OCI-LY3 (cell line): ENCODE results near the gene EFHC1.

Source experiments
- H2AFZ ChIP-seq: fragments of 200-600, 300-600 bp; shearing (Covaris generic); 2 replicates; pipeline ENCODE4 v1.6.0; 2014; ENCODE audit warnings: antibody characterized with exemption, low read depth, low read length
- H3K27ac ChIP-seq: fragments of 200-600, 300-600 bp; sonication (generic); 2 replicates; pipeline ENCODE4 v1.5.1; 2014; ENCODE audit warnings: mild to moderate bottlenecking, low read length, moderate library complexity, mixed read lengths
- H3K27me3 ChIP-seq: fragments of 200-600, 300-600 bp; sonication (generic); 2 replicates; pipeline ENCODE4 v1.6.1; 2014; ENCODE audit warnings: low read depth, low read length, mixed read lengths
- H3K36me3 ChIP-seq: fragments of 200-600, 300-600 bp; sonication (generic); replicated peaks from 2 replicates; pipeline ENCODE3; 2014; ENCODE audit warnings: low read depth, low read length, mixed read lengths
- H3K4me1 ChIP-seq: fragments of 300-600, 200-600 bp; sonication (generic); 2 replicates; pipeline ENCODE4 v1.6.1; 2014; ENCODE audit warnings: low read length, mixed read lengths
- H3K4me2 ChIP-seq: fragments of 200-600, 300-600 bp; sonication (generic); 2 replicates; pipeline ENCODE4 v1.6.1; 2014; ENCODE audit warnings: low read length, mixed read lengths
- H3K4me3 ChIP-seq: fragments of 300-600, 200-600 bp; sonication (generic); 2 replicates; pipeline ENCODE4 v1.5.1; 2014; ENCODE audit warnings: antibody characterized with exemption, mild to moderate bottlenecking, low read length, moderate library complexity
- H3K79me2 ChIP-seq: fragments of 300-600, 200-600 bp; shearing (Covaris generic); 2 replicates; pipeline ENCODE4 v1.6.1; 2014; ENCODE audit warnings: mild to moderate bottlenecking, low read length, mixed read lengths
- H3K9ac ChIP-seq: fragments of 300-600, 200-600 bp; shearing (Covaris generic); 2 replicates; pipeline ENCODE4 v1.6.0; 2014; ENCODE audit warnings: mild to moderate bottlenecking, low read length, moderate library complexity
- H3K9me3 ChIP-seq: fragments of 200-600, 300-600 bp; shearing (Covaris generic); 2 replicates; pipeline ENCODE4 v1.6.1; 2014; ENCODE audit warnings: low read length, mixed read lengths; ENCODE audit not compliant: insufficient read depth
- H4K20me1 ChIP-seq: fragments of 200-600, 300-600 bp; sonication (generic); 2 replicates; pipeline ENCODE4 v1.6.1; 2016; ENCODE audit warnings: low read length, mixed read lengths; ENCODE audit not compliant: insufficient read depth
- CTCF ChIP-seq: fragments of 200-600, 300-600 bp; sonication (generic); IDR thresholded peaks from 2 replicates; pipeline ENCODE4 v1.5.1; 2014; ENCODE audit warnings: antibody characterized with exemption, low read length, low read depth
- EZH2phosphoT487 ChIP-seq: fragments of 200-600 bp; shearing (Covaris generic); IDR thresholded peaks from 2 replicates; pipeline ENCODE4 v1.6.1; 2018; ENCODE audit warnings: antibody characterized with exemption, mixed run types, low read depth

Gene EFHC1

GRCh38 chr6:52417675-52418111, 2.4 kb upstream of the EFHC1 start:
- Histone ChIP-seq H3K27ac (no peak overlapping the region), H3K36me3 (no peaks in the 10 kb centered on the region), H4K20me1 (no peaks in the 10 kb centered on the region), H3K79me2 (no peaks in the 10 kb centered on the region), H2AFZ (no peak overlapping the region), H3K9me3 (no peaks in the 10 kb centered on the region), H3K4me3 (no peak overlapping the region), H3K4me2 (no peak overlapping the region), H3K4me1 (peaks cover 41% of the 10 kb centered on the region), H3K27me3 (peaks cover 8% of the 10 kb centered on the region; the same call in 1 of the 2 replicates), H3K9ac (no peak overlapping the region)
- TF ChIP-seq EZH2phosphoT487 (no peak), CTCF (no peak)

- Histone ChIP-seq H4K20me1 (no peaks in the 10 kb centered on the region), H3K4me3 (no peak overlapping the region), H3K4me2 (peak overlapping the region; percentile 12; the same call in 1 of the 2 replicates), H3K36me3 (no peaks in the 10 kb centered on the region), H3K9ac (no peak overlapping the region), H3K9me3 (no peaks in the 10 kb centered on the region), H3K79me2 (no peaks in the 10 kb centered on the region), H2AFZ (no peak overlapping the region), H3K4me1 (peaks cover 41% of the 10 kb centered on the region), H3K27me3 (peaks cover 5% of the 10 kb centered on the region; the same call in 1 of the 2 replicates), H3K27ac (peak overlapping the region; percentile 9; the same call in 1 of the 2 replicates)
- TF ChIP-seq CTCF = no peak
- TF ChIP-seq EZH2phosphoT487 = no peak
Observed at GRCh38 chr6:52418606-52419005, 1.5 kb upstream of the EFHC1 start.

DNA sequence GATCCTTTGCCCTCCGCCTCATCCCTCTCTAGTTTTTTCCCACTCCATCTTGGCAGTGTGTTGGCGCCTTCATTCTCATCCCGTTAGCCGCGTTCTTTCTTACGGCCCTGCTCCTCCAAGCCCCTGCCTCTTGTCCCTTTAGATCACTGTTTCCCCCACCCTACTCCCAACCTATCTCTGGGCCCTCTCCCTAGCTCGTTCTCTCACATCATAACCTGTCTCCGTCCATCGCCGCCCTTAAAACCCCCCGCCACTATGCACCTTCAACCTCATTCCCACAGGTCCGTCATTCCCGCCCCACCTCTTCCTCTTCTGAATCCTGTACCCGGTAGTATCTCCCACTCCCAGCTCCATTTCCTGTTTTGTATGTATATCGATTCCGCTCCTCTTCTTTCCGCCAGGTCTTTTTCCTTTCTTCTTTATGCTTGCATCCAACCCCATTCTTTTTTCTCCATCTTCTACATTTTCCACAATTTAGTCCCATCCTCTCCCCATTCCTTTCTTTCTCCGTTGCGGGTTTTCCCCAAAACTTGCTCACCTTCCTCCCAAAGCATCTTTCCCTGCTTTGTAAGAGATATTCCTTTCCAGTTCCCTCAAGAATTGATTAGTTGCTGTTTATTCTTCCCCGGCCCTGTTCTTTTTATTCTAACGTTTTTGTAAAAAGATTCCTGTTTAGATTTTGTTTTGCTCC, 671 bp downstream of the EFHC1 start:
- Histone ChIP-seq H2AFZ (peak overlapping the region; percentile 87), H3K9ac (peak overlapping the region; percentile 66), H3K9me3 (no peaks in the 10 kb centered on the region), H3K79me2 (no peaks in the 10 kb centered on the region), H3K27me3 (peaks cover 3% of the 10 kb centered on the region; the same call in 1 of the 2 replicates), H3K27ac (no peak overlapping the region), H3K4me1 (peaks cover 43% of the 10 kb centered on the region), H3K4me3 (peak overlapping the region; percentile 95), H3K36me3 (no peaks in the 10 kb centered on the region), H3K4me2 (peak overlapping the region; percentile 96), H4K20me1 (no peaks in the 10 kb centered on the region)
- TF ChIP-seq EZH2phosphoT487 (no peak), CTCF (no peak)

DNA sequence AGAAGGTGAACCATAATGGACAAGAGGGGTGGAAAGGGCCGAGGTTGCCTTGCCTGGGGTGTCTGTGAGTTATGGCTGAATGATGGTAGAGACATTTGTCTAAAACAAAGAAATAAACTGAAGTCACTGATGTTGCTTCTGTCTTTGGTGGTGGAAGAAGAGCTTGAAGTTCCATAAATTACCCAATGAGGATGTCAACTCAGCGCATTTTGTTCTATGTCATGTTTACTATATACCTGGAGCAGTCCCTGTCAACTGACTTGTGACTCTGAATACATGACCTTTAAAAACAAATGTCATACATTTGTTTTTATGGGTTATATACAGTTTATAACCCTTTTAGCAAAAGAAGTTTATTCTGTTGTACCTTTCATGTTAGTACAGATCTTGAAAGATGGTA, 2.0 kb downstream of the EFHC1 start:
- H3K79me2 ChIP-seq = no peaks in the 10 kb centered on the region
- no peaks in the 10 kb centered on the region for H3K9me3 ChIP-seq
- TF ChIP-seq EZH2phosphoT487 = no peak
- TF ChIP-seq CTCF = no peak
- no peak overlapping the region for H3K9ac ChIP-seq
- H2AFZ ChIP-seq = no peak overlapping the region
- no peak overlapping the region for H3K4me3 ChIP-seq
- no peaks in the 10 kb centered on the region for H4K20me1 ChIP-seq
- peaks cover 46% of the 10 kb centered on the region for H3K4me1 ChIP-seq
- H3K4me2 ChIP-seq = no peak overlapping the region
- no peak overlapping the region for H3K27ac ChIP-seq
- H3K36me3 ChIP-seq = no peaks in the 10 kb centered on the region
- H3K27me3 ChIP-seq = peaks cover 3% of the 10 kb centered on the region; the same call in 1 of the 2 replicates
